GM23248 (cell line): ENCODE measurements around the gene GRB14.

Source experiments
- EZH2 ChIP-seq: fragments of 200-600 bp; sonication (generic); IDR thresholded peaks from 2 replicates; pipeline ENCODE4 v1.6.1; 2018; ENCODE audit warnings: antibody characterized with exemption, mild to moderate bottlenecking; ENCODE audit not compliant: insufficient read depth, poor library complexity, severe bottlenecking
- EZH2phosphoT487 ChIP-seq: fragments of 200-600 bp; sonication (generic); IDR thresholded peaks from 2 replicates; pipeline ENCODE4 v1.6.1; 2018; ENCODE audit warnings: antibody characterized with exemption, moderate library complexity, mild to moderate bottlenecking, low read depth; ENCODE audit not compliant: insufficient read depth

- TF ChIP-seq EZH2phosphoT487 = no peak
- no peak for TF ChIP-seq EZH2
These were observed 41.8 kb upstream of the GRB14 start for GRCh38 chr2:164662868-164663631.
